Fibroblast of villous mesenchyme (primary cell): ENCODE data around the gene PRR18. TPM values are rescaled to one million over a fixed set of nuclear protein-coding genes. Genes with fewer than 3 reads are reported as not detected.

Experiments
- DNase-seq: peaks from one replicate; pipeline ENCODE4 v3.0.0-alpha.2; 2010; ENCODE audit warnings: low read depth
- H3K4me3 ChIP-seq: 2 replicates; pipeline ENCODE4 v1.5.1; 2011; ENCODE audit warnings: low read depth, mild to moderate bottlenecking, low read length
- total RNA-seq: library from RNA; depleted of rRNA; stranded (reverse); fragments of >200 nt; gene quantifications from 2 replicates; pipeline ENCODE4 v1.2.3, GENCODE V29; 2012
- TF ChIP-seq, protein P1 (sequence below): IDR thresholded peaks from 2 replicates; pipeline ENCODE4 v1.5.1; 2012; ENCODE audit warnings: low read depth, mild to moderate bottlenecking, low read length; ENCODE audit not compliant: insufficient read depth

Gene PRR18
- total RNA-seq, 1 donor, result under 0.01 TPM

DNA sequence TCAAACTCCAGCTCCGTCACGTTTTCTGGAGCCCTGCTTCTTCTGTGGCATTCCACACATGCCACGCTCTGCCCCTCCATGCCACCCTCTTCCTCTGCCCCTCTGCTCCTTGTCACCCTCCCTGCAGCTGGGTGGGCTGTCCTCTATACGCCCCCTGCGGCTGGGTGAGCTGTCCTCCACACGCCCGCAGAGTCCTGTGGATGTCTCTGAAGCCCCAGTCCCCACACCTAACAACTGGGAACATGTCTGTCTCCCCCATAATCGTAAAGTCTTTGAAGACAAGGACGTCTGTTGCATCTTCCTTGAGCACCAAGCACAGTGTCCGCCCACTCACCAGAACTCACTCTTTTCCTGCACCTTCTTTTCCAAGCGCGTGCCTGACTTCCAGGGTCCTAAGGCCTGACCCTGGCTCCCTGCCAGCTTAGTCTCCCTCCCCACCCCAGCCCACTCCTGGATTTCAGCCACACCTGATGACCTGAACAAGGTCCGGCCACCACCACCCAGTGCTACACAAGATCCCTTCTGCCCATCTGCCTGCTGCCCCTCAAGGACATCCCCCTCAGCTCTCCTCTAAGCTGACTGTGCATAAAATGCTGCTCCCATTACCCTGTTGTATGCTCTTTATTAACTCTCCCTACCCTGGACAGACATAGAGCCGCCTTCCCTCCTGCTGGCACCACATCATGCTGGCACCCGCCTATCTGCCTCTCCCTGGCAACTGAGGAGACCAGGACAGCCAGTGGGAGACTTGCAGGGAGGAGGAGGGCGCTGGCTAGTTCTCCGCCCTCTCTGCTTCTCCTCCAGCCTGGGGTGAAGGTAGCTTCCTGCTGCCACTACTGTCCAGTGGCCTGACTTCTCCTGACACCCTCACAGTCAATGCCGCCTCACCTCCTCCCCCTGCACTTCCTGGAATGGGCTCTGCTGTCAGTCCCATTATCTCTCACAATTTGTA, 10.7 kb upstream of the PRR18 start:
- no peak for DNase-seq

DNA sequence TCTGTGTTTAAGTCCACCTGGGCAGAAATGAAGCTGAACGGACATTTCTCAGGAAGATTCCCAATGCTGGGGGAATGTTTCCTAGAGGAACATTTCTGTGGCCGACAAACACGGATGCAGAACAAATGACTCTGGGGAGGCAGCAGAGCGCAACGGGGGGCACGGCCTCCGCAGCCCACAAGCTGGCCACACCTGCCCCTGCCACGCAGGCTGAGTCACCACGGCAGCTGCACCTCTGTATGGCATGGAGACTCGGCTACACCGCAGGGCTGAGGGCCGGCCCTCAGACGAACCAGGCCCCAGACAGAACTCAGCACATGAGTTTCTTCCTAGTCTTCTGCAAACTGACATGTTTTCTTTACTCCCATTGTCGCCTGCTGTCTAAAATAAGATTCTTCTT, 10.0 kb upstream of the PRR18 start:
- DNase-seq, result no peak
- H3K4me3 ChIP-seq, result no peak overlapping the region
- TF ChIP-seq, protein P1, sequence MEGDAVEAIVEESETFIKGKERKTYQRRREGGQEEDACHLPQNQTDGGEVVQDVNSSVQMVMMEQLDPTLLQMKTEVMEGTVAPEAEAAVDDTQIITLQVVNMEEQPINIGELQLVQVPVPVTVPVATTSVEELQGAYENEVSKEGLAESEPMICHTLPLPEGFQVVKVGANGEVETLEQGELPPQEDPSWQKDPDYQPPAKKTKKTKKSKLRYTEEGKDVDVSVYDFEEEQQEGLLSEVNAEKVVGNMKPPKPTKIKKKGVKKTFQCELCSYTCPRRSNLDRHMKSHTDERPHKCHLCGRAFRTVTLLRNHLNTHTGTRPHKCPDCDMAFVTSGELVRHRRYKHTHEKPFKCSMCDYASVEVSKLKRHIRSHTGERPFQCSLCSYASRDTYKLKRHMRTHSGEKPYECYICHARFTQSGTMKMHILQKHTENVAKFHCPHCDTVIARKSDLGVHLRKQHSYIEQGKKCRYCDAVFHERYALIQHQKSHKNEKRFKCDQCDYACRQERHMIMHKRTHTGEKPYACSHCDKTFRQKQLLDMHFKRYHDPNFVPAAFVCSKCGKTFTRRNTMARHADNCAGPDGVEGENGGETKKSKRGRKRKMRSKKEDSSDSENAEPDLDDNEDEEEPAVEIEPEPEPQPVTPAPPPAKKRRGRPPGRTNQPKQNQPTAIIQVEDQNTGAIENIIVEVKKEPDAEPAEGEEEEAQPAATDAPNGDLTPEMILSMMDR, result no peak

More for the DNA sequence above, 10.7 kb upstream of the PRR18 start:
- no peak overlapping the region for H3K4me3 ChIP-seq
- TF ChIP-seq, protein P1, result no peak

DNA sequence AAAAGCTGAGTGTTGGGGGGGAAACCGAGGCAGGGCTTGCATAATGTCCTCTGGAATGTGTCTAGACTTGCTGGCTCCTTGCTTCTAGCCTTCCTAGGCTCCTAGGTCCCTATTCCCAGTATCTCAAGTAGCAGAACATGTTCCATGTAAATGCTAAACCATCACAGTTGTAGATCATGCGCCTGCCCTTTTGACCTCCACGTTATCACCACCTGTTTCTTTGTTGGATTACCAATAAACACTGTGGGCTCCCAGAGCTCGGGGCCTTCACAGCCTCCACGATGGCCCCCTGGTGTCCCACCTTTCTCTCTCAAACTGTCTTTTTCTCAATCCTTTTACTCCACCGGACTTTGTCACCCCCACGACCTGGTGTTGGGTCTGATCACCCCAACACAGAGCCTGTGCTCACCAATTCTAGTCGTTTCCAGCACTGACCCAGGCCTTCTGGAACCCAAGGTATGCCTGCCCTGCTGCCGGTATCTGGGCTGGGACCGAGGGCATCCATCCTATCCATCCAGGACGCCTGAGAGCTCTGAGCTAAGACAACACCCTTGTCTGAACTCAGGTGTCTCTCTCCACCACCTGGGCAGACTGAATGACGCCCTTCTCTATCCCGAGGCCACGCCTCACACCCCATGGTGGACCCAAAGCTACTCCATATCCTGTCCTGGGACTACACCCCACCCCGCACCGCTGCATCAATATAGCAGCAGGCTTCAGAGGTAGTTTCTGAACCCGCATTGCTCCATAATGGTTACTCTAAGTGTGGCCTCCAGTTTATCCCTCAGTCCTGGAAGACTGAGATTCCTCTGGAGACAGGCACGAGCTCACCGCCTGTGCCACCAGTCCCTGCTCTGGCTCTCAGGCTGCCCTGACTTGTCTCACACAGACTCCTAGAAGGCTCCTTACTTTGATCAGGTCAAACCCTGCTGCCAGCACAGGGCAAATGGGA, 9.3 kb upstream of the PRR18 start:
- TF ChIP-seq, protein P1, result no peak
- no peak overlapping the region for H3K4me3 ChIP-seq
- DNase-seq, result no peak

DNA sequence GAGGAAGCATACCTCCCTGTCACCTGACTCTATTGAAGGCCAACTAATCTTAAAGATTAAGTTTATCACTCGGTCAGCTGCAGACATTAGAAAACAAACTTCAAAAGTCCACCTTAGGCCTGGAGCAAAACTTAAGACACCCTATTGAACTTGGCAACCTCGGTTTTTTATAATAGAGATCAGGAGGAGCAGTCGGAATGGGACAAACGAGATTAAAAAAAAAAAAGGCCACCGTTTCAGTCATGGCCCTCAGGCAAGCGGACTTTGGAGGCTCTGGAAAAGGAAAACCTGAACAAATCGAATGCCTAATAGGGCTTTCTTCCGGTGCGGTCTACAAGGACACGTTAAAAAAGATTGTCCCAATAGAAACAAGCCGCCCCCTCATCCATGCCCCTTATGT, 7.2 kb upstream of the PRR18 start:
- no peak overlapping the region for H3K4me3 ChIP-seq
- TF ChIP-seq, protein P1, result no peak
- DNase-seq, result no peak

DNA sequence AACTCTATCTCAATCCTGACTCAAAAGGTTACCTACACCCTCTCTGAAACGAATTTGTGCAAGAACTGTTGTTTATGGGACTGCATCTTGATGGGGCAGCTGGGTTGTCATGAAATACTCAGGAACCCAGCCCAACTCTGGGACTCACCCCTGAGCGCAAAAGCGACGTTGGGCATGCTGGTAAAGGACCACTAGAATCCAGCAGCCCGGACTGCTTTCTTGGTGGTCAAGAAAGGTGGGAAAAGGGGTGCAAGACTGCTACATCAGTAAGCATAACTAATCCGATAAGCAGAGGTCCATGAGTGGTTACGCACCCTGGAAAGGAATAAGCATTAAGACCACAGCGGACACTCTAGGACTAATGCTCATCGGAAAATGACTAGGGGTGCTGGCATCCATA, 6.3 kb upstream of the PRR18 start:
- H3K4me3 ChIP-seq, result no peak overlapping the region
- DNase-seq, result no peak
- TF ChIP-seq, protein P1, result no peak

DNA sequence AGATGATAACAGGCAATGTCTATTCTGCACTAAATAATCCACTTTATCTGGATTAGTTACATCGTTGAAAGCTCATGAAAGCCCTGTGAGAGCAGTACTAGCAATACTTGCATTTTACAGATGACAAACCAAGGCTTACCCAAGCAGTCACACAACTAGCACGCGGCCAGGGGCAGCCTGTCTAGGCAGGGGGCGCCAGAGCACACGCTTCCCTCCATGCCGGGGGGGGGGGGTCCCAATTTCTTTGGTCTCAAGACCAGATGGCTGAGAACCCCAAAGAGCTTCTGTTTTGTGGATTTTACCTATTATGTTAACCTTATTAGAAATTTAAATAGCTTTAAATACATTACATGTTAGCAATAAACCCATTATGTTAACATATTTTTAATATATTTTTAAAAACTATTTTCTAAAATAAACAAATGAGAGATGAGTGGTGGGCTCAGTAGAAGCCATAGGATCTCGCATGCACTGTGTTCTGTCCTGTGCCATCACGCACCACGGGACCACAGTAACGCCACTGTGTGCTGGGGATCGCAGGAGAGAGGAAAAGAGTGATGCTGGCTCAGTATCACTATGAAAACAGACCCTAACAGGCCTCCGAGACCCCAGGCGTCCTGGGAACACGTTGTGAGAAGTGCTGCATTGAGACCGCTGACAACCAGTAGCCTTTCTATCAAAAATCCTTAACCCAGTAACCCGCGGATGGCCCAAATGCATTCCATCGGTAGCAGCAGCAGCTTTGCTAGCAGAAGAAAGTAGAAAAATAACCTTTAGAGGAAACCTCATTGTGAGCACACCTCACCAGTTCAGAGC, 5.3 kb upstream of the PRR18 start:
- no peak overlapping the region for H3K4me3 ChIP-seq
- peak; percentile 36 for DNase-seq
- TF ChIP-seq, protein P1, result peak; percentile 70
